Panc1 (cell line): ENCODE data around the gene WBP2. TPM values are rescaled to one million over a fixed set of nuclear protein-coding genes. Genes with fewer than 3 reads are reported as not detected.

Source experiments
- ATAC-seq: fragments of 200-7000 bp; cut with Tn5 transposase; 2 replicates; pipeline ENCODE4 v1.9.1; 2020; ENCODE audit warnings: mild to moderate bottlenecking, moderate library complexity
- BruUV-seq: library from RNA; stranded (reverse); fragments of 400-500 nt; replicated peaks from 2 replicates; lab custom pipeline; 2021; lab: Mats Ljungman, UMichigan
- CTCF ChIA-PET: fragments of 300-600 bp; sonication (Branson Sonifier 250); formaldehyde crosslinking; loops from one replicate; lab custom pipeline; 2022; ENCODE audit warnings: antibody characterized with exemption; lab: Charles Lee
- POLR2A ChIA-PET: fragments of 300-600 bp; sonication (Branson Sonifier 250); formaldehyde crosslinking; loops from one replicate; lab custom pipeline; 2022; ENCODE audit warnings: antibody characterized with exemption; lab: Charles Lee
- DNase-seq: peaks from one replicate; pipeline ENCODE4 v3.0.0-alpha.2; 2010; ENCODE audit warnings: low read depth, low spot score
- H3K27ac ChIP-seq: 2 replicates; pipeline ENCODE4 v1.5.1; 2011; ENCODE audit warnings: mild to moderate bottlenecking, low read length, inconsistent platforms
- H3K27me3 ChIP-seq: fragments of 200-500 bp; sonication (Bioruptor generic); 2 replicates; pipeline ENCODE4 v1.6.0; 2014; ENCODE audit warnings: low read length, inconsistent platforms; ENCODE audit not compliant: control insufficient read depth, insufficient read depth
- H3K36me3 ChIP-seq: fragments of 200-500 bp; sonication (Bioruptor generic); 2 replicates; pipeline ENCODE4 v1.5.1; 2014; ENCODE audit warnings: inconsistent platforms, mild to moderate bottlenecking, low read length, moderate library complexity; ENCODE audit not compliant: control insufficient read depth, insufficient read depth
- H3K4me1 ChIP-seq: 2 replicates; pipeline ENCODE4 v1.5.1; 2011; ENCODE audit warnings: inconsistent platforms, mild to moderate bottlenecking, low read length, moderate library complexity; ENCODE audit not compliant: control insufficient read depth, insufficient read depth
- H3K4me3 ChIP-seq, 2 experiments: 2 replicates each; pipeline ENCODE4 v1.5.1; 2011 to 2012; ENCODE audit warnings: low read depth in 2 of 2, low read length in 2 of 2, mild to moderate bottlenecking in 2 of 2, inconsistent platforms in 1 of 2, moderate library complexity in 1 of 2
- H3K9me3 ChIP-seq: fragments of 200-500 bp; sonication (Bioruptor generic); 2 replicates; pipeline ENCODE4 v1.5.1; 2014; ENCODE audit warnings: low read depth, mild to moderate bottlenecking, inconsistent platforms, low read length, moderate library complexity; ENCODE audit not compliant: control insufficient read depth, insufficient read depth
- CTCF ChIP-seq: fragments of 450-650 bp; IDR thresholded peaks from 2 replicates; pipeline ENCODE4 v1.5.1; 2017; ENCODE audit warnings: mild to moderate bottlenecking
- POLR2AphosphoS5 ChIP-seq: IDR thresholded peaks from 2 replicates; pipeline ENCODE4 v1.6.1; 2012; ENCODE audit warnings: mild to moderate bottlenecking, low read depth, low read length, moderate library complexity
- REST ChIP-seq, 2 experiments: IDR thresholded peaks; 2 replicates each; pipeline ENCODE4 v1.6.1; 2011 to 2012; ENCODE audit warnings: low read depth in 2 of 2, control low read depth in 1 of 2, low read length in 1 of 2, mild to moderate bottlenecking in 1 of 2, moderate library complexity in 1 of 2; ENCODE audit not compliant: insufficient read depth in 1 of 2
- SIN3A ChIP-seq: IDR thresholded peaks from 2 replicates; pipeline ENCODE4 v1.6.1; 2012; ENCODE audit warnings: low read depth, mild to moderate bottlenecking, low read length, moderate library complexity, borderline replicate concordance; ENCODE audit not compliant: insufficient read depth
- TCF7L2 ChIP-seq: IDR thresholded peaks from 2 replicates; pipeline ENCODE4 v1.6.1; 2011; ENCODE audit warnings: mild to moderate bottlenecking, low read depth, low read length, inconsistent platforms
- in situ Hi-C: cut with HindIII; loops from 2 replicates; pipeline ENCODE4 v1.10.0; 2016; ENCODE audit warnings: low sequenced_read_pairs, low pct_unique_long_range_greater_than_20kb
- intact Hi-C: fragments of 100-400 bp; cut with micrococcal nuclease; formaldehyde crosslinking; loops from one replicate; pipeline ENCODE4 v1.10.0; 2022; ENCODE audit not compliant: unreplicated experiment
- total RNA-seq: library from RNA; stranded (reverse); gene quantifications from one replicate; pipeline ENCODE4 v1.2.1, GENCODE V29; 2021; ENCODE audit not compliant: unreplicated experiment

The WBP2 gene
- total RNA-seq, 1 experiment from 2014 or later = 163 TPM

GRCh38 chr17:75899767-75900468 is 44.8 kb upstream of the WBP2 start:
- intact Hi-C loops = no loop called here
- Histone ChIP-seq H3K4me3 (no peak overlapping the region), H3K36me3 (peaks cover 12% of the 10 kb centered on the region), H3K4me1 (peaks cover 24% of the 10 kb centered on the region), H3K27ac (no peak overlapping the region), H3K9me3 (no peaks in the 10 kb centered on the region), H3K27me3 (no peaks in the 10 kb centered on the region)
- CTCF ChIA-PET = no interaction called here
- POLR2A ChIA-PET = no interaction called here
- no peak for DNase-seq
- no TSS peak for BruUV-seq
- ATAC-seq = no peak
- in situ Hi-C loops = no loop called here
- TF ChIP-seq SIN3A (no peak), REST (IDR thresholded peaks at IDR 0.05; ENCODE audit: insufficient read depth in 1 of 2, low read depth in 2 of 2, low read length in 1 of 2) (no peak), POLR2AphosphoS5 (no peak), CTCF (no peak), TCF7L2 (no peak)

- intact Hi-C loops = no loop called here
- Histone ChIP-seq H3K27me3 (no peaks in the 10 kb centered on the region), H3K4me3 (no peak overlapping the region), H3K4me1 (peaks cover 26% of the 10 kb centered on the region), H3K27ac (no peak overlapping the region), H3K9me3 (no peaks in the 10 kb centered on the region), H3K36me3 (peaks cover 12% of the 10 kb centered on the region)
- TF ChIP-seq TCF7L2 = no peak
- no peak for TF ChIP-seq REST (IDR thresholded peaks at IDR 0.05; ENCODE audit: insufficient read depth in 1 of 2, low read depth in 2 of 2, low read length in 1 of 2)
- no peak for TF ChIP-seq CTCF
- TF ChIP-seq SIN3A = no peak
- no peak for TF ChIP-seq POLR2AphosphoS5
- POLR2A ChIA-PET = no interaction called here
- CTCF ChIA-PET = no interaction called here
- no TSS peak for BruUV-seq
- no peak for ATAC-seq
- in situ Hi-C loops = no loop called here
- no peak for DNase-seq
Observed at GRCh38 chr17:75899353-75899752, 44.2 kb upstream of the WBP2 start.
